ENCODE measurements around the gene ZKSCAN7.

- TF ChIP-seq, protein P1, sequence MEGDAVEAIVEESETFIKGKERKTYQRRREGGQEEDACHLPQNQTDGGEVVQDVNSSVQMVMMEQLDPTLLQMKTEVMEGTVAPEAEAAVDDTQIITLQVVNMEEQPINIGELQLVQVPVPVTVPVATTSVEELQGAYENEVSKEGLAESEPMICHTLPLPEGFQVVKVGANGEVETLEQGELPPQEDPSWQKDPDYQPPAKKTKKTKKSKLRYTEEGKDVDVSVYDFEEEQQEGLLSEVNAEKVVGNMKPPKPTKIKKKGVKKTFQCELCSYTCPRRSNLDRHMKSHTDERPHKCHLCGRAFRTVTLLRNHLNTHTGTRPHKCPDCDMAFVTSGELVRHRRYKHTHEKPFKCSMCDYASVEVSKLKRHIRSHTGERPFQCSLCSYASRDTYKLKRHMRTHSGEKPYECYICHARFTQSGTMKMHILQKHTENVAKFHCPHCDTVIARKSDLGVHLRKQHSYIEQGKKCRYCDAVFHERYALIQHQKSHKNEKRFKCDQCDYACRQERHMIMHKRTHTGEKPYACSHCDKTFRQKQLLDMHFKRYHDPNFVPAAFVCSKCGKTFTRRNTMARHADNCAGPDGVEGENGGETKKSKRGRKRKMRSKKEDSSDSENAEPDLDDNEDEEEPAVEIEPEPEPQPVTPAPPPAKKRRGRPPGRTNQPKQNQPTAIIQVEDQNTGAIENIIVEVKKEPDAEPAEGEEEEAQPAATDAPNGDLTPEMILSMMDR (IDR thresholded peaks at IDR 0.05) = no peak
- TF ChIP-seq EP300 (IDR thresholded peaks at IDR 0.05) = no peak
Observed at GRCh38 chr3:44612678-44613077, 57.7 kb downstream of the ZKSCAN7 start.
